ENCODE data around the gene ACSL5. TPM values are rescaled to one million over a fixed set of nuclear protein-coding genes. Genes with fewer than 3 reads are reported as not detected.

ACSL5 gene
- total and polyA plus RNA-seq, 2 donors (not counting 3 experiments of a cell fraction or from before 2014, with no cell fraction given), result 1.5 to 2.1 TPM

- dilution Hi-C loops (cut with MboI; ENCODE audit: extremely low pct_ligation_motif_present, low sequenced_read_pairs), result no loop called here
- CTCF ChIA-PET, result interaction anchor here (3.3 kb wide), 1 partner anchor 103 kb away, joined by 14 read pairs; no protein-coding TSS in a partner anchor
- no peak for DNase-seq (ENCODE audit: low read depth, low spot score)
- no peaks in the 10 kb centered on the region for H4K20me1 ChIP-seq (replicated peaks; ENCODE audit: control insufficient read depth, extremely low read depth, insufficient read depth, low read length)
- H3K36me3 ChIP-seq (ENCODE audit: control insufficient read depth in 2 of 2, extremely low read depth in 1 of 2, insufficient read depth in 2 of 2, low read length in 2 of 2), result no peaks in the 10 kb centered on the region
- no TSS peak for BruUV-seq (replicated peaks)
- no peak overlapping the region for H3K9ac ChIP-seq (replicated peaks; ENCODE audit: extremely low read depth, insufficient read depth, low read length)
- H3K27ac ChIP-seq (ENCODE audit: insufficient read depth, low read depth, low read length), result no peak overlapping the region
- H3K9me1 ChIP-seq (replicated peaks; ENCODE audit: control insufficient read depth, extremely low read depth, insufficient read depth, low read length), result no peaks in the 10 kb centered on the region
- TF ChIP-seq JUN (IDR thresholded peaks at IDR 0.05; ENCODE audit: borderline replicate concordance, insufficient read depth, insufficient read length, low read depth) (no peak), FOS (IDR thresholded peaks at IDR 0.05; ENCODE audit: borderline replicate concordance, insufficient read depth, low read length) (no peak), GATA2 (IDR thresholded peaks at IDR 0.05; ENCODE audit: insufficient read depth, insufficient read length, low read depth, low read length) (no peak), POLR2AphosphoS5 (IDR thresholded peaks at IDR 0.05; ENCODE audit: insufficient read depth, low read depth, low read length) (no peak), CTCF (IDR thresholded peaks at IDR 0.05; ENCODE audit: extremely low read depth in 1 of 2, insufficient read depth in 1 of 2, low read depth in 1 of 2, low read length in 2 of 2) (no peak), MYC (IDR thresholded peaks at IDR 0.05; ENCODE audit: low read depth, low read length) (no peak)
- POLR2A ChIA-PET, result no interaction called here
- H3K9me3 ChIP-seq (replicated peaks; ENCODE audit: control insufficient read depth, insufficient read depth, low read length), result no peaks in the 10 kb centered on the region
- intact Hi-C loops (cut with micrococcal nuclease), result no loop called here
- no peak for FAIRE-seq
- H3K4me2 ChIP-seq (ENCODE audit: insufficient read depth, low read length), result no peak overlapping the region
- H3K4me1 ChIP-seq (ENCODE audit: control insufficient read depth, extremely low read depth, insufficient read depth, low read length), result no peaks in the 10 kb centered on the region
- no peak overlapping the region for H3K4me3 ChIP-seq (replicated peaks in 1 of 3; ENCODE audit: insufficient read depth in 1 of 3, low read depth in 1 of 3, low read length in 3 of 3)
- peaks cover 4 to 7% of the 10 kb centered on the region in 2 experiments for H3K27me3 ChIP-seq (ENCODE audit: control insufficient read depth in 2 of 2, insufficient read depth in 2 of 2, low read length in 2 of 2)
- H3K79me2 ChIP-seq (ENCODE audit: control insufficient read depth, insufficient read depth, low read length), result no peaks in the 10 kb centered on the region
- H2AFZ ChIP-seq (ENCODE audit: low read depth, low read length), result no peak overlapping the region
Measured at GRCh38 chr10:112332509-112333228, 41.2 kb upstream of the ACSL5 start.

Data from endothelial cell of umbilical vein (primary cell).